Measurements from ENCODE around the gene RASAL2. TPM values are rescaled to one million over a fixed set of nuclear protein-coding genes. Genes with fewer than 3 reads are reported as not detected.

RASAL2 gene
- total and polyA plus RNA-seq, 2 experiments from 2014 or later = 16.0 to 42.2 TPM

- H3K9me2 ChIP-seq (ENCODE audit: insufficient read depth) = no peaks in the 10 kb centered on the region
- no peak for DNase-seq (ENCODE audit: low spot score)
- H3K9me3 Mint-ChIP-seq = no peaks in the 10 kb centered on the region
- H3K27me3 Mint-ChIP-seq (ENCODE audit: insufficient read depth, low read depth, poor library complexity) = peaks cover 7% of the 10 kb centered on the region
- no peak overlapping the region for H3K27ac ChIP-seq (ENCODE audit: low read depth)
- no peak overlapping the region for H3K4me3 ChIP-seq
- no peaks in the 10 kb centered on the region for H3K36me3 ChIP-seq (ENCODE audit: insufficient read depth)
- H3K36me3 Mint-ChIP-seq (ENCODE audit: low read depth) = peaks cover 34% of the 10 kb centered on the region
- H3K27me3 ChIP-seq (ENCODE audit: insufficient read depth) = no peaks in the 10 kb centered on the region
- H3K4me1 ChIP-seq (ENCODE audit: insufficient read depth) = peaks cover 27% of the 10 kb centered on the region
- H3K4me2 ChIP-seq = no peak overlapping the region
- H3K79me2 ChIP-seq (replicated peaks; ENCODE audit: insufficient read depth) = peaks cover 59% of the 10 kb centered on the region
- H3K4me3 Mint-ChIP-seq = no peak overlapping the region
- no peak for TF ChIP-seq EZH2phosphoT487 (IDR thresholded peaks at IDR 0.05; ENCODE audit: unreplicated experiment)
- no peak for TF ChIP-seq ZNF114 (CRISPR knock-in tag; IDR thresholded peaks at IDR 0.05)
- no peak for TF ChIP-seq EZH2 (IDR thresholded peaks at IDR 0.05; ENCODE audit: low read depth, unreplicated experiment)
- TF ChIP-seq ZNF462 (CRISPR knock-in tag; IDR thresholded peaks at IDR 0.05) = no peak
- no peak for TF ChIP-seq CREB1 (CRISPR knock-in tag; IDR thresholded peaks at IDR 0.05; ENCODE audit: low read depth)
- no peak for TF ChIP-seq STAT1 (IDR thresholded peaks at IDR 0.05; ENCODE audit: unreplicated experiment)
- no peak for TF ChIP-seq POLR2AphosphoS5 (IDR thresholded peaks at IDR 0.05; ENCODE audit: low read depth)
- TF ChIP-seq CTCF (conservative IDR thresholded peaks at IDR 0.05; ENCODE audit: low read depth in 2 of 2) = no peak
- peaks cover 40% of the 10 kb centered on the region for H3K4me1 Mint-ChIP-seq
- no peaks in the 10 kb centered on the region for H4K20me1 ChIP-seq (replicated peaks; ENCODE audit: insufficient read depth)
- H3K27ac Mint-ChIP-seq = no peak overlapping the region
- H2AFZ ChIP-seq = no peak overlapping the region
- H3F3A ChIP-seq (replicated peaks; ENCODE audit: low read depth) = no peaks in the 10 kb centered on the region
- ATAC-seq = no peak
Observed at GRCh38 chr1:178291166-178291565, 197.3 kb downstream of the RASAL2 start.

All from GM23338 (cell line).